ENCODE data around the gene NR1I3. TPM values are rescaled to one million over a fixed set of nuclear protein-coding genes. Genes with fewer than 3 reads are reported as not detected.

Gene NR1I3
- polyA plus RNA-seq, 1 of the 3 experiments (the other 2 are of a cell fraction): not detected

- peak within 1 kb of the TSS; percentile 82 for H3K9ac ChIP-seq
- 4% methylated on average over 43 of the region's 53 CpGs for WGBS (ENCODE audit: low lambda C conversion rate)
- peak within 1 kb of the TSS; percentile 93 for H2AFZ ChIP-seq (ENCODE audit: low read depth)
- POLR2A ChIA-PET: interaction anchor here (0.6 to 2.1 kb wide), 14 partner anchors 9 to 187 kb away, joined by 3 to 19 read pairs (median 4); partner anchors contain the start of genes APOA2, FCER1G, NIT1 and PFDN2
- H3K79me2 ChIP-seq (ENCODE audit: insufficient read depth): peaks cover 42% of the 10 kb centered on the region
- no peaks in the 10 kb centered on the region for H4K20me1 ChIP-seq (ENCODE audit: insufficient read depth)
- H3K27me3 ChIP-seq (ENCODE audit: insufficient read depth): no peaks in the 10 kb centered on the region
- H3K9me2 ChIP-seq: no peaks in the 10 kb centered on the region
- peak within 1 kb of the TSS; percentile 86 for H3K4me2 ChIP-seq
- H3K36me3 ChIP-seq (replicated peaks in 1 of 2; ENCODE audit: control insufficient read depth in 1 of 2, insufficient read depth in 2 of 2, low read length in 1 of 2): peaks cover 26 to 30% of the 10 kb centered on the region in 2 experiments
- CTCF ChIA-PET: interaction anchor here (0.7 to 6.8 kb wide), 23 partner anchors 9 to 188 kb away, joined by 3 to 65 read pairs (median 5); partner anchors contain the start of genes APOA2, B4GALT3, PPOX and SDHC
- peak; percentile 85 for DNase-seq
- H3F3A ChIP-seq (replicated peaks; ENCODE audit: insufficient read depth): peaks cover 13% of the 10 kb centered on the region
- H3K4me1 ChIP-seq (ENCODE audit: control insufficient read depth in 1 of 2, insufficient read depth in 2 of 2, low read depth in 1 of 2, low read length in 1 of 2): peaks cover 27 to 56% of the 10 kb centered on the region in 2 experiments
- H3K27ac ChIP-seq (ENCODE audit: low read depth in 2 of 2, low read length in 1 of 2): peak within 1 kb of the TSS; percentile 74 to 99
- H3K4me3 ChIP-seq (ENCODE audit: low read depth in 2 of 2, low read length in 1 of 2): peak within 1 kb of the TSS; percentile 78 to 83
- H3K9me3 ChIP-seq: no peaks in the 10 kb centered on the region
- TF ChIP-seq YY1 (IDR thresholded peaks at IDR 0.05; ENCODE audit: low read depth): peak; percentile 100
- TF ChIP-seq TCF12 (IDR thresholded peaks at IDR 0.05): no peak
- peak; percentile 69 for TF ChIP-seq REST (IDR thresholded peaks at IDR 0.05; ENCODE audit: low read depth, low read length)
- 0 out of 2 replicates have a peak, but pooled peaks have one; percentile 25 for TF ChIP-seq SIN3A (IDR thresholded peaks at IDR 0.05; ENCODE audit: borderline replicate concordance, low read depth, low read length)
- peak; percentile 99 for TF ChIP-seq TAF1 (IDR thresholded peaks at IDR 0.05; ENCODE audit: borderline replicate concordance, low read depth, low read length)
- no peak for TF ChIP-seq TEAD4 (IDR thresholded peaks at IDR 0.05; ENCODE audit: borderline replicate concordance, insufficient read depth)
- TF ChIP-seq CHD2 (IDR thresholded peaks at IDR 0.05; ENCODE audit: low read length, partially characterized antibody): no peak
- no peak for TF ChIP-seq RXRA (IDR thresholded peaks at IDR 0.05; ENCODE audit: borderline replicate concordance, low read depth)
- no peak for TF ChIP-seq EP300 (IDR thresholded peaks at IDR 0.05; ENCODE audit: borderline replicate concordance in 1 of 2, low read depth in 1 of 2, low read length in 1 of 2)
- peak; percentile 98 for TF ChIP-seq ELF1 (IDR thresholded peaks at IDR 0.05)
- TF ChIP-seq RCOR1 (IDR thresholded peaks at IDR 0.05; ENCODE audit: low read length): peak; percentile 44; the same call in 1 of the 2 replicates
- TF ChIP-seq MEF2A (IDR thresholded peaks at IDR 0.05; ENCODE audit: borderline replicate concordance, low read depth): no peak
- TF ChIP-seq CTCF (IDR thresholded peaks at IDR 0.05): peak; percentile 49
- peak; percentile 8; the same call in 1 of the 2 replicates for TF ChIP-seq GATA2 (CRISPR knock-in tag; IDR thresholded peaks at IDR 0.05)
- 0 out of 2 replicates have a peak, but pooled peaks have one; percentile 34 for TF ChIP-seq ZBTB33 (IDR thresholded peaks at IDR 0.05; ENCODE audit: borderline replicate concordance, low read depth)
- no peak for TF ChIP-seq EZH2phosphoT487 (IDR thresholded peaks at IDR 0.05; ENCODE audit: borderline replicate concordance, low read depth)
- TF ChIP-seq NRF1 (IDR thresholded peaks at IDR 0.05; ENCODE audit: low read depth, low read length): no peak
- peak; percentile 92 for TF ChIP-seq GABPA (IDR thresholded peaks at IDR 0.05; ENCODE audit: low read depth)
- TF ChIP-seq USF2 (IDR thresholded peaks at IDR 0.05; ENCODE audit: borderline replicate concordance, low read depth, low read length): no peak
- TF ChIP-seq NFIC (IDR thresholded peaks at IDR 0.05; ENCODE audit: borderline replicate concordance): no peak; the same call in 1 of the 2 replicates
- peak; percentile 28; the same call in 1 of the 2 replicates for TF ChIP-seq MAX (IDR thresholded peaks at IDR 0.05; ENCODE audit: low read depth)
Observed at GRCh38 chr1:161201836-161202712, 35.9 kb downstream of the NR1I3 start, which contains the start of gene NDUFS2. Gene NDUFS2, plus strand, starts transcription at chr1:161202367. Its CDS starts 19 bp downstream, at chr1:161202386.
